GM23248 (cell line): ENCODE measurements around the gene PTAR1. TPM values are rescaled to one million over a fixed set of nuclear protein-coding genes. Genes with fewer than 3 reads are reported as not detected.

Source experiments
- DNase-seq: peaks from one replicate; pipeline ENCODE4 v3.0.0-alpha.2; 2015
- H2AFZ ChIP-seq: fragments of 200-600 bp; sonication (generic); 2 replicates; pipeline ENCODE4 v1.6.1; 2016; ENCODE audit warnings: antibody characterized with exemption
- H3F3A ChIP-seq: fragments of 200-600 bp; sonication (generic); 2 replicates; pipeline ENCODE4 v1.6.1; 2016; ENCODE audit warnings: mild to moderate bottlenecking, antibody characterized with exemption, mixed run types; ENCODE audit not compliant: insufficient read depth
- H3K27ac ChIP-seq: fragments of 200-600 bp; sonication (generic); 2 replicates; pipeline ENCODE4 v1.5.1; 2016; ENCODE audit warnings: mild to moderate bottlenecking
- H3K27me3 ChIP-seq: fragments of 200-600 bp; sonication (generic); replicated peaks from 2 replicates; pipeline ENCODE4 v1.6.1; 2016; ENCODE audit warnings: mild to moderate bottlenecking; ENCODE audit not compliant: insufficient read depth
- H3K36me3 ChIP-seq: fragments of 200-600 bp; sonication (generic); 2 replicates; pipeline ENCODE4 v1.6.1; 2016; ENCODE audit warnings: low read depth, mild to moderate bottlenecking
- H3K4me1 ChIP-seq: fragments of 200-600 bp; sonication (generic); 2 replicates; pipeline ENCODE4 v1.6.1; 2016; ENCODE audit warnings: mild to moderate bottlenecking; ENCODE audit not compliant: insufficient read depth
- H3K4me2 ChIP-seq: fragments of 200-600 bp; sonication (generic); one replicate; pipeline ENCODE4 v1.6.1; 2016; ENCODE audit warnings: mild to moderate bottlenecking; ENCODE audit not compliant: unreplicated experiment
- H3K4me3 ChIP-seq: fragments of 200-600 bp; sonication (generic); 2 replicates; pipeline ENCODE4 v1.5.1; 2016; ENCODE audit warnings: mild to moderate bottlenecking
- H3K79me2 ChIP-seq: fragments of 200-600 bp; sonication (generic); 2 replicates; pipeline ENCODE4 v1.6.1; 2016; ENCODE audit warnings: mild to moderate bottlenecking; ENCODE audit not compliant: insufficient read depth
- H3K9ac ChIP-seq: fragments of 200-600 bp; sonication (generic); 2 replicates; pipeline ENCODE4 v1.6.1; 2016; ENCODE audit warnings: mild to moderate bottlenecking
- H3K9me2 ChIP-seq: fragments of 200-600 bp; sonication (generic); 2 replicates; pipeline ENCODE4 v1.6.1; 2016; ENCODE audit warnings: mixed run types, mild to moderate bottlenecking, moderate library complexity; ENCODE audit not compliant: insufficient read depth
- H3K9me3 ChIP-seq: fragments of 200-600 bp; sonication (generic); one replicate; pipeline ENCODE4 v1.6.1; 2017; ENCODE audit warnings: low read depth
- H4K20me1 ChIP-seq: fragments of 200-600 bp; sonication (generic); 2 replicates; pipeline ENCODE4 v1.6.0; 2016; ENCODE audit not compliant: insufficient read depth
- EZH2 ChIP-seq: fragments of 200-600 bp; sonication (generic); IDR thresholded peaks from 2 replicates; pipeline ENCODE4 v1.6.1; 2018; ENCODE audit warnings: antibody characterized with exemption, mild to moderate bottlenecking; ENCODE audit not compliant: insufficient read depth, poor library complexity, severe bottlenecking
- EZH2phosphoT487 ChIP-seq: fragments of 200-600 bp; sonication (generic); IDR thresholded peaks from 2 replicates; pipeline ENCODE4 v1.6.1; 2018; ENCODE audit warnings: antibody characterized with exemption, moderate library complexity, mild to moderate bottlenecking, low read depth; ENCODE audit not compliant: insufficient read depth
- WGBS, 2 experiments: methylation state at CpG; one replicate each; pipeline ENCODE4 v1.1.6; 2015 to 2017; ENCODE audit warnings: low lambda C conversion rate in 2 of 2, low coverage in 1 of 2; ENCODE audit errors: missing lambda C conversion rate in 2 of 2; 5-methylcytosine and 5-hydroxymethylcytosine counted together
- in situ Hi-C: fragments of 300-500 bp; cut with MboI; formaldehyde crosslinking; loops from 2 replicates; pipeline ENCODE4 v1.15.0; 2020
- polyA plus RNA-seq: library from polyadenylated mRNA; unstranded; fragments of >200 nt; fragmentation: Nextera tagmentation; extraction: Ambion mirVana; gene quantifications from 2 replicates; pipeline ENCODE4 v1.2.1, GENCODE V29; 2016
- total RNA-seq: library from RNA; depleted of rRNA; stranded (reverse); fragments of >200 nt; shearing (Covaris generic); gene quantifications from 2 replicates; pipeline ENCODE4 v1.2.3, GENCODE V29; 2014

The PTAR1 gene
- total and polyA plus RNA-seq, 2 experiments from 2014 or later, result 10.8 to 57.9 TPM

- Histone ChIP-seq H4K20me1 (no peaks in the 10 kb centered on the region), H3K79me2 (peaks cover 85% of the 10 kb centered on the region), H3K9me3 (no peaks in the 10 kb centered on the region), H3K4me3 (no peak overlapping the region), H3K4me1 (peaks cover 32% of the 10 kb centered on the region), H3K27ac (no peak overlapping the region), H3K9ac (no peak overlapping the region), H3K9me2 (no peaks in the 10 kb centered on the region), H3F3A (peaks cover 24% of the 10 kb centered on the region; the same call in 1 of the 2 replicates), H3K27me3 (no peaks in the 10 kb centered on the region), H3K36me3 (peaks cover 5% of the 10 kb centered on the region; the same call in 1 of the 2 replicates), H2AFZ (no peak overlapping the region), H3K4me2 (no peak overlapping the region)
- in situ Hi-C loops, result loop anchor here (10.0 kb wide), 1 partner anchor 131 kb away; no protein-coding TSS in a partner anchor
- DNase-seq, result no peak
- WGBS, 2 experiments, result 96 to 98% methylated on average over 5 of the region's 5 CpGs
- no peak for TF ChIP-seq EZH2phosphoT487
These were observed 15.9 kb downstream of the PTAR1 start for GRCh38 chr9:69743930-69744329.

GRCh38 chr9:69740872-69741505 is 18.8 kb downstream of the PTAR1 start:
- peaks cover 11% of the 10 kb centered on the region; the same call in 1 of the 2 replicates for H3K36me3 ChIP-seq
- no peak overlapping the region for H3K4me2 ChIP-seq
- 70 to 71% methylated on average over 2 of the region's 2 CpGs for WGBS, 2 experiments
- peak overlapping the region; percentile 1; the same call in 1 of the 2 replicates for H3K27ac ChIP-seq
- no peaks in the 10 kb centered on the region for H3K9me3 ChIP-seq
- H3F3A ChIP-seq, result peaks cover 17% of the 10 kb centered on the region; the same call in 1 of the 2 replicates
- H3K79me2 ChIP-seq, result peaks cover 87% of the 10 kb centered on the region
- peak; percentile 21 for DNase-seq
- no peaks in the 10 kb centered on the region for H4K20me1 ChIP-seq
- no peaks in the 10 kb centered on the region for H3K9me2 ChIP-seq
- H3K27me3 ChIP-seq, result no peaks in the 10 kb centered on the region
- H3K4me1 ChIP-seq, result peaks cover 21% of the 10 kb centered on the region
- no peak overlapping the region for H3K4me3 ChIP-seq
- in situ Hi-C loops, result loop anchor here (10.0 kb wide), 1 partner anchor 134 kb away; no protein-coding TSS in a partner anchor
- no peak overlapping the region for H2AFZ ChIP-seq
- TF ChIP-seq EZH2phosphoT487 (no peak), EZH2 (no peak)
- no peak overlapping the region for H3K9ac ChIP-seq

GRCh38 chr9:69731348-69731747 is 28.5 kb downstream of the PTAR1 start:
- Histone ChIP-seq H3F3A (no peaks in the 10 kb centered on the region), H3K9me3 (no peaks in the 10 kb centered on the region), H4K20me1 (no peaks in the 10 kb centered on the region), H3K4me1 (no peaks in the 10 kb centered on the region), H3K27ac (no peak overlapping the region), H3K4me2 (no peak overlapping the region), H3K36me3 (peaks cover 34% of the 10 kb centered on the region), H2AFZ (no peak overlapping the region), H3K9me2 (no peaks in the 10 kb centered on the region), H3K4me3 (no peak overlapping the region), H3K27me3 (no peaks in the 10 kb centered on the region), H3K79me2 (peaks cover 29% of the 10 kb centered on the region; the same call in 1 of the 2 replicates), H3K9ac (no peak overlapping the region)
- WGBS, 2 experiments, result 95 to 98% methylated on average over 2 of the region's 2 CpGs
- no peak for TF ChIP-seq EZH2phosphoT487
- no peak for TF ChIP-seq EZH2
- DNase-seq, result no peak
- in situ Hi-C loops, result no loop called here

GRCh38 chr9:69719983-69720382 is 39.8 kb downstream of the PTAR1 start:
- no peak overlapping the region for H3K4me3 ChIP-seq
- H3K9me3 ChIP-seq, result no peaks in the 10 kb centered on the region
- H3K79me2 ChIP-seq, result no peaks in the 10 kb centered on the region
- H3K9me2 ChIP-seq, result no peaks in the 10 kb centered on the region
- no peak overlapping the region for H2AFZ ChIP-seq
- no peak overlapping the region for H3K4me2 ChIP-seq
- H3F3A ChIP-seq, result no peaks in the 10 kb centered on the region
- 98 to 100% methylated on average over 2 of the region's 2 CpGs for WGBS, 2 experiments
- no peak overlapping the region for H3K9ac ChIP-seq
- in situ Hi-C loops, result no loop called here
- no peaks in the 10 kb centered on the region for H3K4me1 ChIP-seq
- H3K27me3 ChIP-seq, result no peaks in the 10 kb centered on the region
- H4K20me1 ChIP-seq, result no peaks in the 10 kb centered on the region
- no peak for DNase-seq
- H3K27ac ChIP-seq, result no peak overlapping the region
- peaks cover 36% of the 10 kb centered on the region for H3K36me3 ChIP-seq
- TF ChIP-seq EZH2, result no peak
- TF ChIP-seq EZH2phosphoT487, result no peak
